ENCODE data around the gene RNF125. TPM values are rescaled to one million over a fixed set of nuclear protein-coding genes. Genes with fewer than 3 reads are reported as not detected.

RNF125 gene
- total and polyA plus RNA-seq, 2 experiments from 2014 or later: 11.4 to 29.2 TPM

DNA sequence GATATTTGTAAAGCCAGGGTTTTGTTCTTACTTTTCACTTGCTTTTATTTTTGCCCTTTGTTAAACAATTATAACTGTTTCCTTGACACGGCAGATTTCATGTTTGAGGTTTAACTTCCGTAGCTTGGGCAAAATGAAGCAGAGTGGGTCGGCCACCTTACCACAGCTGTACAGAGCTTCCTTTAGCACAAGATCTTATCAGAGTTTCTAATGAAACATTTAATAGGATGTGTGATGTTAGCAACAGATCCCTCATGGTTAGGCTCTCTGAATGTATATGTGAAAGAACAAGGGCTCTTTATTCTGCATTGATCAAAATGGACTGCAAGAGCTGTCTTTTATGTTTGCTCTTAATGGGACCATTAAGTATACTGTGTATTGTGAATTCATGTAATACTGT, 22.3 kb downstream of the RNF125 start (continued):
- no peak for TF ChIP-seq ZNF331 (CRISPR knock-in tag; IDR thresholded peaks at IDR 0.05; ENCODE audit: low read depth)
- no peak for TF ChIP-seq POLR2AphosphoS5 (IDR thresholded peaks at IDR 0.05; ENCODE audit: low read depth)
- TF ChIP-seq, protein P1, sequence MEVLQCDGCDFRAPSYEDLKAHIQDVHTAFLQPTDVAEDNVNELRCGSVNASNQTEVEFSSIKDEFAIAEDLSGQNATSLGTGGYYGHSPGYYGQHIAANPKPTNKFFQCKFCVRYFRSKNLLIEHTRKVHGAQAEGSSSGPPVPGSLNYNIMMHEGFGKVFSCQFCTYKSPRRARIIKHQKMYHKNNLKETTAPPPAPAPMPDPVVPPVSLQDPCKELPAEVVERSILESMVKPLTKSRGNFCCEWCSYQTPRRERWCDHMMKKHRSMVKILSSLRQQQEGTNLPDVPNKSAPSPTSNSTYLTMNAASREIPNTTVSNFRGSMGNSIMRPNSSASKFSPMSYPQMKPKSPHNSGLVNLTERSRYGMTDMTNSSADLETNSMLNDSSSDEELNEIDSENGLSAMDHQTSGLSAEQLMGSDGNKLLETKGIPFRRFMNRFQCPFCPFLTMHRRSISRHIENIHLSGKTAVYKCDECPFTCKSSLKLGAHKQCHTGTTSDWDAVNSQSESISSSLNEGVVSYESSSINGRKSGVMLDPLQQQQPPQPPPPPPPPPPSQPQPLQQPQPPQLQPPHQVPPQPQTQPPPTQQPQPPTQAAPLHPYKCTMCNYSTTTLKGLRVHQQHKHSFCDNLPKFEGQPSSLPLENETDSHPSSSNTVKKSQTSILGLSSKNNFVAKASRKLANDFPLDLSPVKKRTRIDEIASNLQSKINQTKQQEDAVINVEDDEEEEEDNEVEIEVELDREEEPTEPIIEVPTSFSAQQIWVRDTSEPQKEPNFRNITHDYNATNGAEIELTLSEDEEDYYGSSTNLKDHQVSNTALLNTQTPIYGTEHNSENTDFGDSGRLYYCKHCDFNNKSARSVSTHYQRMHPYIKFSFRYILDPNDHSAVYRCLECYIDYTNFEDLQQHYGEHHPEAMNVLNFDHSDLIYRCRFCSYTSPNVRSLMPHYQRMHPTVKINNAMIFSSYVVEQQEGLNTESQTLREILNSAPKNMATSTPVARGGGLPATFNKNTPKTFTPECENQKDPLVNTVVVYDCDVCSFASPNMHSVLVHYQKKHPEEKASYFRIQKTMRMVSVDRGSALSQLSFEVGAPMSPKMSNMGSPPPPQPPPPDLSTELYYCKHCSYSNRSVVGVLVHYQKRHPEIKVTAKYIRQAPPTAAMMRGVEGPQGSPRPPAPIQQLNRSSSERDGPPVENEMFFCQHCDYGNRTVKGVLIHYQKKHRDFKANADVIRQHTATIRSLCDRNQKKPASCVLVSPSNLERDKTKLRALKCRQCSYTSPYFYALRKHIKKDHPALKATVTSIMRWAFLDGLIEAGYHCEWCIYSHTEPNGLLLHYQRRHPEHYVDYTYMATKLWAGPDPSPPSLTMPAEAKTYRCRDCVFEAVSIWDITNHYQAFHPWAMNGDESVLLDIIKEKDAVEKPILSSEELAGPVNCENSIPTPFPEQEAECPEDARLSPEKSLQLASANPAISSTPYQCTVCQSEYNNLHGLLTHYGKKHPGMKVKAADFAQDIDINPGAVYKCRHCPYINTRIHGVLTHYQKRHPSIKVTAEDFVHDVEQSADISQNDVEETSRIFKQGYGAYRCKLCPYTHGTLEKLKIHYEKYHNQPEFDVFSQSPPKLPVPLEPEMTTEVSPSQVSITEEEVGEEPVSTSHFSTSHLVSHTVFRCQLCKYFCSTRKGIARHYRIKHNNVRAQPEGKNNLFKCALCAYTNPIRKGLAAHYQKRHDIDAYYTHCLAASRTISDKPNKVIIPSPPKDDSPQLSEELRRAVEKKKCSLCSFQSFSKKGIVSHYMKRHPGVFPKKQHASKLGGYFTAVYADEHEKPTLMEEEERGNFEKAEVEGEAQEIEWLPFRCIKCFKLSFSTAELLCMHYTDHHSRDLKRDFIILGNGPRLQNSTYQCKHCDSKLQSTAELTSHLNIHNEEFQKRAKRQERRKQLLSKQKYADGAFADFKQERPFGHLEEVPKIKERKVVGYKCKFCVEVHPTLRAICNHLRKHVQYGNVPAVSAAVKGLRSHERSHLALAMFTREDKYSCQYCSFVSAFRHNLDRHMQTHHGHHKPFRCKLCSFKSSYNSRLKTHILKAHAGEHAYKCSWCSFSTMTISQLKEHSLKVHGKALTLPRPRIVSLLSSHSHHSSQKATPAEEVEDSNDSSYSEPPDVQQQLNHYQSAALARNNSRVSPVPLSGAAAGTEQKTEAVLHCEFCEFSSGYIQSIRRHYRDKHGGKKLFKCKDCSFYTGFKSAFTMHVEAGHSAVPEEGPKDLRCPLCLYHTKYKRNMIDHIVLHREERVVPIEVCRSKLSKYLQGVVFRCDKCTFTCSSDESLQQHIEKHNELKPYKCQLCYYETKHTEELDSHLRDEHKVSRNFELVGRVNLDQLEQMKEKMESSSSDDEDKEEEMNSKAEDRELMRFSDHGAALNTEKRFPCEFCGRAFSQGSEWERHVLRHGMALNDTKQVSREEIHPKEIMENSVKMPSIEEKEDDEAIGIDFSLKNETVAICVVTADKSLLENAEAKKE (CRISPR knock-in tag; IDR thresholded peaks at IDR 0.05): no peak
- no peak for TF ChIP-seq STAT1 (IDR thresholded peaks at IDR 0.05; ENCODE audit: unreplicated experiment)
- TF ChIP-seq ZNF114 (CRISPR knock-in tag; IDR thresholded peaks at IDR 0.05): no peak
- no peak for TF ChIP-seq EZH2 (IDR thresholded peaks at IDR 0.05; ENCODE audit: low read depth, unreplicated experiment)
- TF ChIP-seq EZH2phosphoT487 (IDR thresholded peaks at IDR 0.05; ENCODE audit: unreplicated experiment): no peak
- no peak for TF ChIP-seq NANOG (IDR thresholded peaks at IDR 0.05; ENCODE audit: borderline replicate concordance)

DNA sequence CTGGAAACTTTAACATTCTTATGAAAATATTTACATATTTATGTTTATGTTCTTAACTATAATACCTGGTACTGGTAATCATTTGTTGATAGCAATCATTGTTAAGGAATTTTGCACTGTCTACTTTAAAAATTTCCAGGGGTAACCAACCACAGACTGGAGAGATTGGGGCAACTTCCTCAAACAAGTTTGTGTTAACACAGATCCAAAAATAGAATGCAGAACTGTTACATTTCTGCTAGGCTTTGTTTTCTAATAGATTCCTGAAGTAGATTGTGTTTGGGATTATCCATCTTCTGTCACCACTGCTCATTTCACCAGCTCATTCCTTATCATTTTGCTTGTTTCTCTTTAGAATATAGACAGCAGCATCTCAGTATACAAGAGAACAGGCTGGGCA, 23.7 kb downstream of the RNF125 start:
- H3K27me3 Mint-ChIP-seq (ENCODE audit: insufficient read depth, low read depth, poor library complexity): no peaks in the 10 kb centered on the region
- no peaks in the 10 kb centered on the region for H3K79me2 ChIP-seq (replicated peaks; ENCODE audit: insufficient read depth)
- peaks cover 11% of the 10 kb centered on the region; the same call in 1 of the 2 replicates for H3K36me3 ChIP-seq (ENCODE audit: insufficient read depth)
- no peak overlapping the region for H3K4me3 Mint-ChIP-seq
- ATAC-seq (no peak), DNase-seq (ENCODE audit: low spot score) (no peak)
- H3K4me1 ChIP-seq (ENCODE audit: insufficient read depth): no peaks in the 10 kb centered on the region
- H4K20me1 ChIP-seq (replicated peaks; ENCODE audit: insufficient read depth): no peaks in the 10 kb centered on the region; the same call in 1 of the 2 replicates
- H3K27me3 ChIP-seq (ENCODE audit: insufficient read depth): no peaks in the 10 kb centered on the region
- H3K4me3 ChIP-seq: no peak overlapping the region
- no peaks in the 10 kb centered on the region for H3F3A ChIP-seq (replicated peaks; ENCODE audit: low read depth)
- no peaks in the 10 kb centered on the region; the same call in 2 of the 3 replicates for H3K9me3 Mint-ChIP-seq
- H2AFZ ChIP-seq: no peak overlapping the region
- H3K27ac ChIP-seq (ENCODE audit: low read depth): no peak overlapping the region
- H3K9me2 ChIP-seq (ENCODE audit: insufficient read depth): no peaks in the 10 kb centered on the region
- peaks cover 51% of the 10 kb centered on the region for H3K36me3 Mint-ChIP-seq (ENCODE audit: low read depth)
- no peak overlapping the region for H3K4me2 ChIP-seq
- H3K4me1 Mint-ChIP-seq: no peaks in the 10 kb centered on the region
- H3K27ac Mint-ChIP-seq: no peak overlapping the region
- TF ChIP-seq EZH2phosphoT487 (IDR thresholded peaks at IDR 0.05; ENCODE audit: unreplicated experiment) (no peak), EZH2 (IDR thresholded peaks at IDR 0.05; ENCODE audit: low read depth, unreplicated experiment) (no peak), NANOG (IDR thresholded peaks at IDR 0.05; ENCODE audit: borderline replicate concordance) (no peak), CREB1 (CRISPR knock-in tag; IDR thresholded peaks at IDR 0.05; ENCODE audit: low read depth) (no peak), ZNF331 (CRISPR knock-in tag; IDR thresholded peaks at IDR 0.05; ENCODE audit: low read depth) (no peak)
- TF ChIP-seq, protein P2, sequence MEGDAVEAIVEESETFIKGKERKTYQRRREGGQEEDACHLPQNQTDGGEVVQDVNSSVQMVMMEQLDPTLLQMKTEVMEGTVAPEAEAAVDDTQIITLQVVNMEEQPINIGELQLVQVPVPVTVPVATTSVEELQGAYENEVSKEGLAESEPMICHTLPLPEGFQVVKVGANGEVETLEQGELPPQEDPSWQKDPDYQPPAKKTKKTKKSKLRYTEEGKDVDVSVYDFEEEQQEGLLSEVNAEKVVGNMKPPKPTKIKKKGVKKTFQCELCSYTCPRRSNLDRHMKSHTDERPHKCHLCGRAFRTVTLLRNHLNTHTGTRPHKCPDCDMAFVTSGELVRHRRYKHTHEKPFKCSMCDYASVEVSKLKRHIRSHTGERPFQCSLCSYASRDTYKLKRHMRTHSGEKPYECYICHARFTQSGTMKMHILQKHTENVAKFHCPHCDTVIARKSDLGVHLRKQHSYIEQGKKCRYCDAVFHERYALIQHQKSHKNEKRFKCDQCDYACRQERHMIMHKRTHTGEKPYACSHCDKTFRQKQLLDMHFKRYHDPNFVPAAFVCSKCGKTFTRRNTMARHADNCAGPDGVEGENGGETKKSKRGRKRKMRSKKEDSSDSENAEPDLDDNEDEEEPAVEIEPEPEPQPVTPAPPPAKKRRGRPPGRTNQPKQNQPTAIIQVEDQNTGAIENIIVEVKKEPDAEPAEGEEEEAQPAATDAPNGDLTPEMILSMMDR (conservative IDR thresholded peaks at IDR 0.05; ENCODE audit: low read depth in 2 of 2): no peak

Measured in GM23338 (cell line).